ENCODE data around the gene ANKHD1. TPM values are rescaled to one million over a fixed set of nuclear protein-coding genes. Genes with fewer than 3 reads are reported as not detected.
A peak's percentile ranks its signal among the peaks of the same experiment; 100 is the strongest.

The ANKHD1 gene
- polyA plus RNA-seq, 1 of the 3 experiments (the other 2 are of a cell fraction): 26.7 TPM

- Histone ChIP-seq H3K9me3 (no peaks in the 10 kb centered on the region), H3K9ac (no peak overlapping the region), H3K79me2 (ENCODE audit: insufficient read depth) (peaks cover 27% of the 10 kb centered on the region; the same call in 1 of the 2 replicates), H3K4me2 (no peak overlapping the region), H2AFZ (ENCODE audit: low read depth) (no peak overlapping the region), H4K20me1 (ENCODE audit: insufficient read depth) (peaks cover 1% of the 10 kb centered on the region), H3K4me1 (ENCODE audit: control insufficient read depth in 1 of 2, insufficient read depth in 2 of 2, low read depth in 1 of 2, low read length in 1 of 2) (peaks cover 8 to 46% of the 10 kb centered on the region in 2 experiments; a peak in 3 of 4 replicates), H3K27me3 (ENCODE audit: insufficient read depth) (no peaks in the 10 kb centered on the region), H3K4me3 (ENCODE audit: low read depth in 2 of 2, low read length in 1 of 2) (no peak overlapping the region), H3F3A (replicated peaks; ENCODE audit: insufficient read depth) (peaks cover 46% of the 10 kb centered on the region), H3K36me3 (replicated peaks in 1 of 2; ENCODE audit: control insufficient read depth in 1 of 2, insufficient read depth in 2 of 2, low read length in 1 of 2) (peaks cover 28 to 46% of the 10 kb centered on the region in 2 experiments), H3K27ac (ENCODE audit: low read depth in 2 of 2, low read length in 1 of 2) (peak overlapping the region in 1 of 2 experiments; percentile 87; a peak in 2 of 4 replicates), H3K9me2 (no peaks in the 10 kb centered on the region)
- no peak for TF ChIP-seq YY1 (IDR thresholded peaks at IDR 0.05; ENCODE audit: low read depth)
- TF ChIP-seq EP300 (IDR thresholded peaks at IDR 0.05; ENCODE audit: borderline replicate concordance in 1 of 2, low read depth in 1 of 2, low read length in 1 of 2): no peak
- TF ChIP-seq RFX5 (IDR thresholded peaks at IDR 0.05; ENCODE audit: low read length): no peak
- no peak for TF ChIP-seq FOXM1 (IDR thresholded peaks at IDR 0.05; ENCODE audit: low read depth)
- no peak for TF ChIP-seq ELF1 (IDR thresholded peaks at IDR 0.05)
- ChIA-PET POLR2A (interaction anchor here (1.5 to 3.1 kb wide), 5 partner anchors 9 to 147 kb away, joined by 4 to 21 read pairs (median 6); partner anchors contain the start of genes ANKHD1, IK, NDUFA2 and SRA1), CTCF (interaction anchor here (1.2 to 2.0 kb wide), 4 partner anchors 9 to 491 kb away, joined by 3 to 7 read pairs (median 4); partner anchors contain the start of gene SRA1)
- no peak for DNase-seq
- 96% methylated on average over 5 of the region's 5 CpGs for WGBS (ENCODE audit: low lambda C conversion rate)
Measured at GRCh38 chr5:140548300-140548688, 146.7 kb downstream of the ANKHD1 start.

- 88% methylated on average over 7 of the region's 7 CpGs for WGBS (ENCODE audit: low lambda C conversion rate)
Measured at GRCh38 chr5:140548791-140549190, 147.2 kb downstream of the ANKHD1 start.

More at GRCh38 chr5:140548791-140549190, 147.2 kb downstream of the ANKHD1 start:
- H3K27me3 ChIP-seq (ENCODE audit: insufficient read depth): no peaks in the 10 kb centered on the region
- H3K4me2 ChIP-seq: no peak overlapping the region
- no peak overlapping the region for H2AFZ ChIP-seq (ENCODE audit: low read depth)
- H3K79me2 ChIP-seq (ENCODE audit: insufficient read depth): peaks cover 32% of the 10 kb centered on the region; the same call in 1 of the 2 replicates
- POLR2A ChIA-PET: interaction anchor here (0.6 to 3.1 kb wide), 5 partner anchors 9 to 99 kb away, joined by 4 to 21 read pairs (median 6); partner anchors contain the start of genes APBB3, IK, NDUFA2 and SLC35A4
- no peak overlapping the region for H3K9ac ChIP-seq
- H3K4me3 ChIP-seq (ENCODE audit: low read depth in 2 of 2, low read length in 1 of 2): no peak overlapping the region
- H3K4me1 ChIP-seq (ENCODE audit: control insufficient read depth in 1 of 2, insufficient read depth in 2 of 2, low read depth in 1 of 2, low read length in 1 of 2): peaks cover 8 to 46% of the 10 kb centered on the region in 2 experiments; a peak in 3 of 4 replicates
- no peaks in the 10 kb centered on the region for H3K9me3 ChIP-seq
- peaks cover 4% of the 10 kb centered on the region for H4K20me1 ChIP-seq (ENCODE audit: insufficient read depth)
- no peak for DNase-seq
- no peaks in the 10 kb centered on the region for H3K9me2 ChIP-seq
- CTCF ChIA-PET: interaction anchor here (1.2 to 1.4 kb wide), 2 partner anchors 14 to 491 kb away, joined by 3 read pairs; no protein-coding TSS in a partner anchor
- TF ChIP-seq POLR2AphosphoS5 (IDR thresholded peaks at IDR 0.05; ENCODE audit: low read depth, low read length): no peak; the same call in 1 of the 2 replicates
- no peak for TF ChIP-seq FOXM1 (IDR thresholded peaks at IDR 0.05; ENCODE audit: low read depth)
- no peak for TF ChIP-seq RAD21 (IDR thresholded peaks at IDR 0.05; ENCODE audit: low read length)
- TF ChIP-seq TEAD4 (IDR thresholded peaks at IDR 0.05; ENCODE audit: borderline replicate concordance, insufficient read depth): no peak
- no peak for TF ChIP-seq USF1 (IDR thresholded peaks at IDR 0.05; ENCODE audit: borderline replicate concordance, low read depth)
- TF ChIP-seq YY1 (IDR thresholded peaks at IDR 0.05; ENCODE audit: low read depth): no peak
- peak overlapping the region; percentile 32 to 87; a peak in 3 of 4 replicates for H3K27ac ChIP-seq (ENCODE audit: low read depth in 2 of 2, low read length in 1 of 2)
- H3F3A ChIP-seq (replicated peaks; ENCODE audit: insufficient read depth): peaks cover 47% of the 10 kb centered on the region
- H3K36me3 ChIP-seq (replicated peaks in 1 of 2; ENCODE audit: control insufficient read depth in 1 of 2, insufficient read depth in 2 of 2, low read length in 1 of 2): peaks cover 28 to 49% of the 10 kb centered on the region in 2 experiments

Data from SK-N-SH (cell line).